Neural progenitor cell (in vitro differentiated cells): Measurements from ENCODE around the gene GALK1. TPM values are rescaled to one million over a fixed set of nuclear protein-coding genes. Genes with fewer than 3 reads are reported as not detected.

ENCODE experiments used
- DNase-seq: peaks from one replicate; pipeline ENCODE4 v3.0.0-alpha.2; 2016; ENCODE audit warnings: low spot score
- H2AFZ ChIP-seq: fragments of 200-600 bp; sonication (generic); replicated peaks from 2 replicates; pipeline ENCODE4 v1.6.1; 2016; ENCODE audit warnings: antibody characterized with exemption
- H3F3A ChIP-seq: fragments of 200-600 bp; sonication (generic); 2 replicates; pipeline ENCODE4 v1.6.1; 2016; ENCODE audit warnings: antibody characterized with exemption, low read depth
- H3K27ac ChIP-seq: fragments of 200-600 bp; sonication (generic); 2 replicates; pipeline ENCODE4 v1.5.1; 2016; ENCODE audit warnings: mild to moderate bottlenecking
- H3K27me3 ChIP-seq: fragments of 200-600 bp; sonication (generic); 2 replicates; pipeline ENCODE4 v1.6.1; 2016; ENCODE audit warnings: mild to moderate bottlenecking, moderate library complexity
- H3K36me3 ChIP-seq: fragments of 200-600 bp; sonication (generic); 2 replicates; pipeline ENCODE4 v1.5.1; 2016
- H3K4me1 ChIP-seq: fragments of 200-600 bp; sonication (generic); 2 replicates; pipeline ENCODE4 v1.6.1; 2016; ENCODE audit warnings: mixed run types
- H3K4me2 ChIP-seq: fragments of 200-600 bp; sonication (generic); 2 replicates; pipeline ENCODE4 v1.6.1; 2016
- H3K4me3 ChIP-seq: fragments of 200-600 bp; sonication (generic); 2 replicates; pipeline ENCODE4 v1.5.1; 2016
- H3K79me2 ChIP-seq: fragments of 200-600 bp; sonication (generic); 2 replicates; pipeline ENCODE4 v1.6.1; 2016; ENCODE audit warnings: low read depth
- H3K9ac ChIP-seq: fragments of 200-600 bp; sonication (generic); 2 replicates; pipeline ENCODE4 v1.6.1; 2016
- H3K9me3 ChIP-seq: fragments of 200-600 bp; sonication (generic); 2 replicates; pipeline ENCODE4 v1.5.1; 2016; ENCODE audit warnings: low read depth
- H4K20me1 ChIP-seq: fragments of 200-600 bp; sonication (generic); 2 replicates; pipeline ENCODE4 v1.6.1; 2016; ENCODE audit warnings: low read depth
- H3K27ac Mint-ChIP-seq: 3 replicates; pipeline ENCODE4 v1.8.0; 2021; ENCODE audit warnings: mixed read lengths
- H3K27me3 Mint-ChIP-seq: 2 replicates; pipeline ENCODE4 v1.8.0; 2022; ENCODE audit warnings: low read depth, mild to moderate bottlenecking, inconsistent platforms, moderate library complexity, mixed read lengths; ENCODE audit not compliant: insufficient read depth
- H3K36me3 Mint-ChIP-seq: 3 replicates; pipeline ENCODE4 v1.8.0; 2021; ENCODE audit warnings: mixed read lengths
- H3K4me1 Mint-ChIP-seq: 3 replicates; pipeline ENCODE4 v1.8.0; 2021; ENCODE audit warnings: mixed read lengths
- H3K4me3 Mint-ChIP-seq: 3 replicates; pipeline ENCODE4 v1.8.0; 2021; ENCODE audit warnings: mild to moderate bottlenecking, moderate library complexity, mixed read lengths
- H3K9me3 Mint-ChIP-seq: 3 replicates; pipeline ENCODE4 v1.8.0; 2020; ENCODE audit warnings: mixed read lengths
- CTCF ChIP-seq: fragments of 200-600 bp; sonication (generic); IDR thresholded peaks from 2 replicates; pipeline ENCODE4 v1.5.1; 2017; ENCODE audit warnings: antibody characterized with exemption, mild to moderate bottlenecking
- EZH2 ChIP-seq: fragments of 200-600 bp; sonication (generic); IDR thresholded peaks from 2 replicates; pipeline ENCODE4 v1.6.1; 2017; ENCODE audit warnings: antibody characterized with exemption, mild to moderate bottlenecking, moderate library complexity
- EZH2phosphoT487 ChIP-seq: fragments of 200-600 bp; sonication (generic); IDR thresholded peaks from 2 replicates; pipeline ENCODE4 v1.6.1; 2017; ENCODE audit warnings: antibody characterized with exemption
- total RNA-seq: library from RNA; depleted of rRNA; stranded (reverse); fragments of >200 nt; gene quantifications from 2 replicates; pipeline ENCODE4 v1.2.3, GENCODE V29; 2015; ENCODE audit warnings: low replicate concordance

The GALK1 gene
- total RNA-seq, 1 donor from 2014 or later: 6.5 TPM

GRCh38 chr17:75751676-75752404 is 13.2 kb downstream of the GALK1 start:
- Histone ChIP-seq H3K9ac (no peak overlapping the region), H4K20me1 (no peaks in the 10 kb centered on the region), H3K36me3 (no peaks in the 10 kb centered on the region), H3K27ac (no peak overlapping the region), H3K4me2 (no peak overlapping the region), H3K4me3 (no peak overlapping the region), H3K9me3 (no peaks in the 10 kb centered on the region), H2AFZ (no peak overlapping the region), H3F3A (peaks cover 30% of the 10 kb centered on the region), H3K4me1 (peaks cover 9% of the 10 kb centered on the region), H3K27me3 (peaks cover 6% of the 10 kb centered on the region), H3K79me2 (no peaks in the 10 kb centered on the region)
- no peak overlapping the region for H3K27ac Mint-ChIP-seq
- peaks cover 12% of the 10 kb centered on the region for H3K4me1 Mint-ChIP-seq
- H3K9me3 Mint-ChIP-seq: no peaks in the 10 kb centered on the region
- H3K36me3 Mint-ChIP-seq: no peaks in the 10 kb centered on the region
- TF ChIP-seq EZH2: no peak
- no peak for TF ChIP-seq EZH2phosphoT487
- no peak for TF ChIP-seq CTCF
- DNase-seq: no peak
- no peak overlapping the region for H3K4me3 Mint-ChIP-seq
- H3K27me3 Mint-ChIP-seq: peaks cover 13% of the 10 kb centered on the region

- no peak for DNase-seq
- Histone ChIP-seq H3K4me1 (peaks cover 9% of the 10 kb centered on the region), H3K4me2 (no peak overlapping the region), H4K20me1 (no peaks in the 10 kb centered on the region), H3K9ac (no peak overlapping the region), H3F3A (peaks cover 30% of the 10 kb centered on the region), H3K27me3 (peaks cover 6% of the 10 kb centered on the region), H3K36me3 (no peaks in the 10 kb centered on the region), H3K4me3 (no peak overlapping the region), H2AFZ (no peak overlapping the region), H3K79me2 (no peaks in the 10 kb centered on the region), H3K9me3 (no peaks in the 10 kb centered on the region), H3K27ac (no peak overlapping the region)
- H3K27ac Mint-ChIP-seq: peak overlapping the region; percentile 54
- H3K4me3 Mint-ChIP-seq: peak overlapping the region; percentile 42
- TF ChIP-seq EZH2phosphoT487 (no peak), CTCF (no peak), EZH2 (no peak)
- H3K36me3 Mint-ChIP-seq: no peaks in the 10 kb centered on the region
- H3K9me3 Mint-ChIP-seq: no peaks in the 10 kb centered on the region
- peaks cover 13% of the 10 kb centered on the region for H3K27me3 Mint-ChIP-seq
- peaks cover 12% of the 10 kb centered on the region for H3K4me1 Mint-ChIP-seq
Measured at GRCh38 chr17:75750661-75751423, 14.2 kb downstream of the GALK1 start.

GRCh38 chr17:75749545-75750389 is 15.2 kb downstream of the GALK1 start:
- Histone ChIP-seq H4K20me1 (no peaks in the 10 kb centered on the region), H3K4me1 (peaks cover 5% of the 10 kb centered on the region), H3K9me3 (no peaks in the 10 kb centered on the region), H3K27me3 (peaks cover 6% of the 10 kb centered on the region), H3K27ac (no peak overlapping the region), H3K79me2 (no peaks in the 10 kb centered on the region), H2AFZ (peak overlapping the region; percentile 88), H3K4me3 (no peak overlapping the region), H3K36me3 (no peaks in the 10 kb centered on the region), H3K4me2 (peak overlapping the region; percentile 57), H3F3A (peaks cover 28% of the 10 kb centered on the region), H3K9ac (no peak overlapping the region)
- Mint-ChIP-seq H3K27me3 (peaks cover 13% of the 10 kb centered on the region), H3K9me3 (no peaks in the 10 kb centered on the region), H3K4me1 (peaks cover 10% of the 10 kb centered on the region), H3K4me3 (no peak overlapping the region), H3K36me3 (no peaks in the 10 kb centered on the region), H3K27ac (peak overlapping the region; percentile 29)
- TF ChIP-seq EZH2phosphoT487 (no peak), CTCF (peak; percentile 97), EZH2 (no peak)
- DNase-seq: peak; percentile 89
